ENCODE data around the gene PM20D2.

The PM20D2 gene

GRCh38 chr6:89133981-89134380, 11.9 kb upstream of the PM20D2 start:
- FAIRE-seq = no peak
- TF ChIP-seq POLR2A (IDR thresholded peaks at IDR 0.05; ENCODE audit: low read depth, low read length) = no peak
- DNase-seq (ENCODE audit: insufficient read length, low spot score) = no peak

GRCh38 chr6:89134723-89135122, 11.1 kb upstream of the PM20D2 start:
- DNase-seq (ENCODE audit: insufficient read length, low spot score) (no peak), FAIRE-seq (no peak)
- TF ChIP-seq POLR2A (IDR thresholded peaks at IDR 0.05; ENCODE audit: low read depth, low read length) = no peak

- FAIRE-seq (no peak), DNase-seq (ENCODE audit: insufficient read length, low spot score) (no peak)
- TF ChIP-seq POLR2A (IDR thresholded peaks at IDR 0.05; ENCODE audit: low read depth, low read length) = no peak
Measured at GRCh38 chr6:89138173-89138572, 7.7 kb upstream of the PM20D2 start.

- FAIRE-seq (peak; percentile 58), DNase-seq (ENCODE audit: insufficient read length, low spot score) (peak; percentile 35)
- no peak for TF ChIP-seq POLR2A (IDR thresholded peaks at IDR 0.05; ENCODE audit: low read depth, low read length)
Measured at GRCh38 chr6:89139509-89140346, 6.1 kb upstream of the PM20D2 start.

- TF ChIP-seq POLR2A (IDR thresholded peaks at IDR 0.05; ENCODE audit: low read depth, low read length) = no peak
- DNase-seq (ENCODE audit: insufficient read length, low spot score) = no peak
- FAIRE-seq = no peak
Measured at GRCh38 chr6:89140347-89141156, 5.3 kb upstream of the PM20D2 start.

GRCh38 chr6:89144354-89144906, 1.4 kb upstream of the PM20D2 start:
- no peak for TF ChIP-seq POLR2A (IDR thresholded peaks at IDR 0.05; ENCODE audit: low read depth, low read length)
- no peak for FAIRE-seq
- DNase-seq (ENCODE audit: insufficient read length, low spot score) = no peak

- no peak for DNase-seq (ENCODE audit: insufficient read length, low spot score)
- peak; percentile 30 for FAIRE-seq
- TF ChIP-seq POLR2A (IDR thresholded peaks at IDR 0.05; ENCODE audit: low read depth, low read length) = no peak
Measured at GRCh38 chr6:89145091-89145955, 532 bp upstream of the PM20D2 start.

- no peak for TF ChIP-seq POLR2A (IDR thresholded peaks at IDR 0.05; ENCODE audit: low read depth, low read length)
- peak; percentile 70 for FAIRE-seq
- peak; percentile 19 for DNase-seq (ENCODE audit: insufficient read length, low spot score)
Measured at GRCh38 chr6:89146718-89147700, 1.2 kb downstream of the PM20D2 start.

GRCh38 chr6:89148016-89148750, 2.3 kb downstream of the PM20D2 start:
- no peak for TF ChIP-seq POLR2A (IDR thresholded peaks at IDR 0.05; ENCODE audit: low read depth, low read length)
- DNase-seq (ENCODE audit: insufficient read length, low spot score) (no peak), FAIRE-seq (no peak)

GRCh38 chr6:89154131-89154530, 8.3 kb downstream of the PM20D2 start:
- no peak for FAIRE-seq
- no peak for DNase-seq (ENCODE audit: insufficient read length, low spot score)
- TF ChIP-seq POLR2A (IDR thresholded peaks at IDR 0.05; ENCODE audit: low read depth, low read length) = no peak

- TF ChIP-seq POLR2A (IDR thresholded peaks at IDR 0.05; ENCODE audit: low read depth, low read length) = no peak
- FAIRE-seq (peak; percentile 11), DNase-seq (ENCODE audit: insufficient read length, low spot score) (no peak)
Measured at GRCh38 chr6:89160331-89161092, 14.7 kb downstream of the PM20D2 start.
